Suprapubic skin (tissue), 4 donors: ENCODE measurements around the gene ANXA3.

Experiments used
- CTCF ChIP-seq, 2 donors: fragments of 200-600 bp in 1 of 2; fragments of 450-650 bp in 1 of 2; sonication (generic) in 1 of 2; IDR thresholded peaks; one replicate each; pipeline ENCODE4 v1.5.1; 2016 to 2019; ENCODE audit warnings: antibody characterized with exemption in 2 of 2, mild to moderate bottlenecking in 1 of 2, moderate library complexity in 1 of 2
- EP300 ChIP-seq: sonication (generic); formaldehyde crosslinking; IDR thresholded peaks from one replicate; pipeline ENCODE4 v1.6.1; 2017; ENCODE audit warnings: antibody characterized with exemption
- POLR2A ChIP-seq, 2 donors: fragments of 450-650 bp; IDR thresholded peaks; one replicate each; pipeline ENCODE4 v1.6.1; 2017; ENCODE audit warnings: antibody characterized with exemption in 2 of 2, mild to moderate bottlenecking in 2 of 2, moderate library complexity in 2 of 2
- POLR2AphosphoS5 ChIP-seq, 3 donors: sonication (generic); formaldehyde crosslinking; IDR thresholded peaks; one replicate each; pipeline ENCODE4 v1.6.1; 2017; ENCODE audit warnings: antibody characterized with exemption in 3 of 3

GRCh38 chr4:78604988-78605387, 53.4 kb downstream of the ANXA3 start:
- no peak for TF ChIP-seq CTCF (IDR thresholded peaks at IDR 0.05)
- TF ChIP-seq EP300, result no peak
- no peak for TF ChIP-seq POLR2AphosphoS5 (IDR thresholded peaks at IDR 0.05)
- no peak for TF ChIP-seq POLR2A (IDR thresholded peaks at IDR 0.05)
